HepG2 (cell line): ENCODE data around the gene CSHL1. TPM values are rescaled to one million over a fixed set of nuclear protein-coding genes. Genes with fewer than 3 reads are reported as not detected.
"Not testable (repeated sequence)": the region's sequence is repeated elsewhere in the genome, so short reads cannot be mapped to it uniquely, and the experiment has no call there.

Experiments
- ATAC-seq: fragments of 200-7000 bp; cut with Tn5 transposase; 3 replicates; pipeline ENCODE4 v1.9.1; 2020; ENCODE audit warnings: mild to moderate bottlenecking, moderate library complexity
- BruUV-seq: library from RNA; stranded (reverse); fragments of 400-500 nt; replicated peaks from 2 replicates; lab custom pipeline; 2021; lab: Mats Ljungman, UMichigan
- CTCF ChIA-PET: fragments of 300-600 bp; formaldehyde crosslinking; extraction: SDS; loops from one replicate; lab custom pipeline; 2021; ENCODE audit warnings: low total read pairs, inconsistent platforms, low intra/inter-chr PET ratio; lab: Yijun Ruan, JAX
- POLR2A ChIA-PET: fragments of 350-600 bp; sonication (Branson Sonifier 250); formaldehyde crosslinking; loops from one replicate; lab custom pipeline; 2020; ENCODE audit warnings: antibody characterized with exemption, inconsistent platforms; lab: Yijun Ruan, JAX
- DNase-seq: peaks from one replicate; pipeline ENCODE4 v3.0.0-alpha.2; 2015; ENCODE audit warnings: low spot score
- FAIRE-seq: peaks from 3 replicates; lab custom pipeline; 2011; peaks lifted over from hg19 to GRCh38; lab: Jason Lieb, UNC
- H2AFZ ChIP-seq: one replicate; pipeline ENCODE4 v1.6.1; 2011; ENCODE audit warnings: low read length, inconsistent platforms
- H3K27ac ChIP-seq: fragments of 300-600 bp; 3 replicates; pipeline ENCODE4 v1.8.0; 2011; ENCODE audit warnings: mixed run types, mild to moderate bottlenecking, mixed read lengths, low read length, inconsistent platforms; ENCODE audit not compliant: insufficient read depth; ENCODE audit errors: extremely low read length
- H3K27me3 ChIP-seq, 2 experiments: fragments of 200-600 bp in 1 of 2; 2 replicates in 1 of 2; 3 replicates in 1 of 2; pipeline versions ENCODE4 v1.6.0 to v1.8.0; 2011; ENCODE audit warnings: low read length in 2 of 2, mild to moderate bottlenecking in 2 of 2, moderate library complexity in 2 of 2, inconsistent platforms in 1 of 2; ENCODE audit not compliant: insufficient read depth in 2 of 2, control insufficient read depth in 1 of 2
- H3K36me3 ChIP-seq, 2 experiments: fragments of 200-600 bp in 1 of 2; replicated peaks in 1 of 2; 2 replicates in 1 of 2; 3 replicates in 1 of 2; pipeline versions ENCODE4 v1.5.1 to v1.8.0; 2011; ENCODE audit warnings: low read length in 2 of 2, inconsistent platforms in 1 of 2; ENCODE audit not compliant: insufficient read depth in 2 of 2, control insufficient read depth in 1 of 2
- H3K4me1 ChIP-seq: 2 replicates; pipeline ENCODE4 v1.5.1; 2012; ENCODE audit warnings: low read length, inconsistent platforms; ENCODE audit not compliant: insufficient read depth
- H3K4me2 ChIP-seq: 2 replicates; pipeline ENCODE4 v1.6.0; 2011; ENCODE audit warnings: low read depth, low read length, inconsistent platforms
- H3K4me3 ChIP-seq, 3 experiments: fragments of 200-600 bp in 1 of 3; sonication (generic), shearing (Covaris generic) in 1 of 3; replicated peaks in 1 of 3; 2 replicates each; pipeline ENCODE4 v1.5.1; 2011 to 2016; ENCODE audit warnings: low read length in 3 of 3, inconsistent platforms in 2 of 3, low read depth in 2 of 3, mild to moderate bottlenecking in 2 of 3, control low read depth in 1 of 3, mixed read lengths in 1 of 3; ENCODE audit not compliant: insufficient read depth in 1 of 3
- H3K79me2 ChIP-seq: one replicate; pipeline ENCODE4 v1.6.1; 2011; ENCODE audit warnings: low read length, inconsistent platforms; ENCODE audit not compliant: insufficient read depth
- H3K9ac ChIP-seq: 2 replicates; pipeline ENCODE4 v1.6.0; 2011; ENCODE audit warnings: mild to moderate bottlenecking, low read depth, low read length, inconsistent platforms; ENCODE audit not compliant: insufficient read depth
- H3K9me3 ChIP-seq: 2 replicates; pipeline ENCODE4 v1.5.1; 2012; ENCODE audit warnings: mild to moderate bottlenecking, low read length
- H4K20me1 ChIP-seq: 2 replicates; pipeline ENCODE4 v1.6.0; 2011; ENCODE audit warnings: inconsistent platforms, mild to moderate bottlenecking, low read length, moderate library complexity; ENCODE audit not compliant: insufficient read depth
- STAG1 ChIP-seq: sonication (generic); formaldehyde crosslinking; IDR thresholded peaks from 2 replicates; pipeline ENCODE4 v1.4.0; 2020; ENCODE audit warnings: missing genetic modification reagents
- WGBS: methylation state at CpG from one replicate; pipeline ENCODE4 v1.1.6; 2017; ENCODE audit warnings: low lambda C conversion rate; 5-methylcytosine and 5-hydroxymethylcytosine counted together
- in situ Hi-C: cut with HindIII; loops from 2 replicates; pipeline ENCODE4 v1.10.0; 2017; ENCODE audit warnings: low pct_unique_long_range_greater_than_20kb; ENCODE audit not compliant: extremely low pct_ligation_motif_present
- intact Hi-C: fragments of 100-400 bp; cut with micrococcal nuclease; formaldehyde crosslinking; loops from one replicate; pipeline ENCODE4 v1.10.0; 2022; ENCODE audit not compliant: unreplicated experiment
- polyA plus RNA-seq, 8 experiments: library from polyadenylated mRNA; depleted of rRNA in 3 of 8; stranded (reverse) in 7 of 8; unstranded in 1 of 8; fragments of >200 nt; fragmentation: Illumina TruSeq in 4 of 8; extraction: Trizol in 4 of 8; gene quantifications; 2 replicates each; pipeline versions ENCODE4 v1.2.1 to v1.2.3, GENCODE V29; 2011 to 2016; ENCODE audit warnings: low read depth in 4 of 8, missing spikeins in 1 of 8, mixed read lengths in 1 of 8; ENCODE audit not compliant: insufficient read depth in 1 of 8
- total RNA-seq, 5 experiments: library from RNA; depleted of rRNA; stranded (reverse); fragments of >200 nt; fragmentation: Illumina TruSeq; extraction: Trizol; gene quantifications; 2 replicates each; pipeline ENCODE4 v1.2.3, GENCODE V29; 2016; ENCODE audit warnings: low read depth in 1 of 5
- TF ChIP-seq, protein P1 (sequence below): sonication (generic); formaldehyde crosslinking; IDR thresholded peaks from 2 replicates; pipeline ENCODE4 v1.5.0; 2020; ENCODE audit warnings: mild to moderate bottlenecking, missing genetic modification reagents, moderate library complexity

Gene CSHL1
- total and polyA plus RNA-seq, 2 of the 13 experiments (the other 11 are each of a cell fraction or from before 2014, with no cell fraction given) = not detected

DNA sequence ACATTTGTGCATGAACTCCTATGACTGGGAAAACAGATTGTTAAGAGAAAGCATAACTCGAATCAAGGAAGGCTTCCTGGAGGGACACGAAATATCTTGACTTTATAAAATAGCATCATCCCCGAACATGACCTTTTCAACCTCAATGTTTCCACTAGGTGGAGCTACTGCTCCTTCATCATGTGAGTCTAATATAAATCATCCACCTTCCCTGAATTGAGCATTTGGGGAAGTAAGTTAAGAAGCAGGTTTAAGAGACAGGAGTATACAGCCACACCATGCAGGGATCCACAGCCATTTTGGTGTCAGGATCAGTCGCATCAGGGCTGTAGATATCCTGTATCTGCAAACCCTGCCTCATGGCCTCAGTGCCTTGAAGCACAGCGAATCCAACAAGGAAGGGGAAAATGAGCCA is 7.3 kb downstream of the CSHL1 start:
- H3K4me3 ChIP-seq, H3K9me3 ChIP-seq, H3K27ac ChIP-seq, H3K36me3 ChIP-seq, intact Hi-C loops, H3K4me1 ChIP-seq, H4K20me1 ChIP-seq, POLR2A ChIA-PET, BruUV-seq, in situ Hi-C loops, CTCF ChIA-PET, H3K27me3 ChIP-seq, H3K9ac ChIP-seq, ATAC-seq, H3K79me2 ChIP-seq, H2AFZ ChIP-seq, DNase-seq, H3K4me2 ChIP-seq: not testable (repeated sequence)
- FAIRE-seq = peak; percentile 80
- 25% methylated on average over 4 of the region's 5 CpGs for WGBS
- TF ChIP-seq STAG1 = peak; percentile 31
- TF ChIP-seq, protein P1, sequence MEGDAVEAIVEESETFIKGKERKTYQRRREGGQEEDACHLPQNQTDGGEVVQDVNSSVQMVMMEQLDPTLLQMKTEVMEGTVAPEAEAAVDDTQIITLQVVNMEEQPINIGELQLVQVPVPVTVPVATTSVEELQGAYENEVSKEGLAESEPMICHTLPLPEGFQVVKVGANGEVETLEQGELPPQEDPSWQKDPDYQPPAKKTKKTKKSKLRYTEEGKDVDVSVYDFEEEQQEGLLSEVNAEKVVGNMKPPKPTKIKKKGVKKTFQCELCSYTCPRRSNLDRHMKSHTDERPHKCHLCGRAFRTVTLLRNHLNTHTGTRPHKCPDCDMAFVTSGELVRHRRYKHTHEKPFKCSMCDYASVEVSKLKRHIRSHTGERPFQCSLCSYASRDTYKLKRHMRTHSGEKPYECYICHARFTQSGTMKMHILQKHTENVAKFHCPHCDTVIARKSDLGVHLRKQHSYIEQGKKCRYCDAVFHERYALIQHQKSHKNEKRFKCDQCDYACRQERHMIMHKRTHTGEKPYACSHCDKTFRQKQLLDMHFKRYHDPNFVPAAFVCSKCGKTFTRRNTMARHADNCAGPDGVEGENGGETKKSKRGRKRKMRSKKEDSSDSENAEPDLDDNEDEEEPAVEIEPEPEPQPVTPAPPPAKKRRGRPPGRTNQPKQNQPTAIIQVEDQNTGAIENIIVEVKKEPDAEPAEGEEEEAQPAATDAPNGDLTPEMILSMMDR = peak; percentile 47
- TF ChIP-seq, all 625 proteins: peak for 2; not testable (repeated sequence) for 623

DNA sequence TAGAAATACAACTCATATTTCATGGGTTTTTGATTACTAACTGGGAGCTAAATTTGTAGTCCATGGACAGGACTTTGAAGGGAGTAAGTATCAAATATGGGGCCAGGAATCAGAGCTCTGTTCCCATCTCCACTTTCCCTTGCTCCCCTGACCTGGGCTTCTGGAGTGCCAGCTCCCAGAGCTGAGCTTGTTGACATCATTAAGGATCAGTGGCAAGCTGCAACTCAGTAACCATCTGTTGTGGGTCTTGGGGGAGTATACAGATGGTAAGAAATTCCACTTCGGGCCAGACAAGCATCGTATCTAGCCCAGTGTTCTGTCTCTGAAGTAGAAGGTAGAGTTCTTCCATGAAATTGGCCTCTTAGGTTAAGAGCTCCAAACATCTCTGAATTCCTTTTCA is 9.1 kb downstream of the CSHL1 start:
- H3K27ac ChIP-seq, BruUV-seq, H3K79me2 ChIP-seq, POLR2A ChIA-PET, intact Hi-C loops, ATAC-seq, H3K27me3 ChIP-seq, in situ Hi-C loops, H3K36me3 ChIP-seq, FAIRE-seq, H3K4me2 ChIP-seq, H3K4me1 ChIP-seq, H3K4me3 ChIP-seq, H3K9me3 ChIP-seq, H3K9ac ChIP-seq, CTCF ChIA-PET, H2AFZ ChIP-seq, DNase-seq, H4K20me1 ChIP-seq: not testable (repeated sequence)
- 10% methylated on average over 2 of the region's 2 CpGs for WGBS

DNA sequence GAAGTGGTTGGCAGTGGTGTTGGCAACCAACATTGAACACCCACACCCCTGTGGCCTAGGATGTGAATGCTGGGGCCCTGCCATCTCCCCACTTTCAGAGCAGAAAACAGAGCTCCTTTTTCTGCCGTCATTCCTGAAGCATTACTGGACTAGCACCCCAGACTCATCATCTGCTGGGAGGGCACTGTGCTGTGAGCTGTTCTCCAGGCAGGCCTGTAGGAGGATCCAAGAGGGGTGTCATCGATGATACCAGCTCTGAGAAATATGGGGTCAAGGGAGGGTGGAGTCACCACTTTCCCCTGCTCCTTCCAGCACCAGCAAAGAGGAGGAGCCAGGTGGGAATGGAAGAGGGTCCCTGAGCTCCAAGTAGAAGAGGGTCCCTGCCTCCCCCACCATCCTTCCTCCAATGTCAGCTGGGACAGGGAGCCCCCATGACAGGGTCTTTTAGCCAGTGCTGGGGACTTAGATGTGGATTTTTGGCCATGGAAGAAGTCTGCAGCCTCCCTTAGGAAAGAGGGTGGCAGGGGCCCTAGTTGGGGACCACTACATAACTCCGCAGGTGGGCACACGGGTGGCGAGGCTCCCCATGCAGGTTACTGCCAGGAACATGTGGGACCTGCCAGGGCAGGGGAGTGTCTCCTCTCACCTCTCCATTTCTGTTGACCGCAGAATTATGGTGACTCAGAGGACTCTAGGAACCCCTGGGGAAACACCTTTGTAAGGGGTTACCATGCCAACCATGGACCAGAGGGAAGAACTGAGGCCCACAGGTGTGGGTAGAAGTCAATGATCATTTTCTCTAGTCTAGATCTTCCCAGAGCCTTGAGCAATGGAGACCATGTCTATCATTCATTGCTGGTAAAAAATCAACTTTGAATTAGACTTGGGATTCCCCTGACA is 11.9 kb downstream of the CSHL1 start:
- DNase-seq, H3K36me3 ChIP-seq, BruUV-seq, FAIRE-seq, H3K4me1 ChIP-seq, H3K27ac ChIP-seq, H3K9me3 ChIP-seq, H4K20me1 ChIP-seq, intact Hi-C loops, in situ Hi-C loops, H3K9ac ChIP-seq, H3K27me3 ChIP-seq, H3K4me3 ChIP-seq, H2AFZ ChIP-seq, POLR2A ChIA-PET, H3K4me2 ChIP-seq, CTCF ChIA-PET, H3K79me2 ChIP-seq: not testable (repeated sequence)
- ATAC-seq = peak; percentile 40; the same call in 2 of the 3 replicates
- WGBS = 0% methylated on average over 1 of the region's 6 CpGs
